SK-N-SH treated with all-trans-retinoic acid at 6 μM for 48 hours (cell line): ENCODE measurements around the gene IL22RA2.

Source experiments
- CSDC2 ChIP-seq: fragments of 250-450 bp; sonication (Bioruptor Pico); IDR thresholded peaks from 2 replicates; pipeline ENCODE4 v1.5.0; 2020; ENCODE audit warnings: mild to moderate bottlenecking, moderate library complexity
- PATZ1 ChIP-seq: fragments of 250-450 bp; sonication (Bioruptor Pico); IDR thresholded peaks from 2 replicates; pipeline ENCODE4 v1.8.0; 2020; ENCODE audit warnings: mild to moderate bottlenecking, moderate library complexity, borderline replicate concordance
- PPARA ChIP-seq: fragments of 250-450 bp; sonication (Bioruptor Pico); IDR thresholded peaks from 2 replicates; pipeline ENCODE4 v1.5.0; 2020; ENCODE audit warnings: mild to moderate bottlenecking, borderline replicate concordance
- RARB ChIP-seq: fragments of 250-450 bp; sonication (Bioruptor Pico); IDR thresholded peaks from 2 replicates; pipeline ENCODE4 v1.8.0; 2021; ENCODE audit warnings: mild to moderate bottlenecking, moderate library complexity

DNA sequence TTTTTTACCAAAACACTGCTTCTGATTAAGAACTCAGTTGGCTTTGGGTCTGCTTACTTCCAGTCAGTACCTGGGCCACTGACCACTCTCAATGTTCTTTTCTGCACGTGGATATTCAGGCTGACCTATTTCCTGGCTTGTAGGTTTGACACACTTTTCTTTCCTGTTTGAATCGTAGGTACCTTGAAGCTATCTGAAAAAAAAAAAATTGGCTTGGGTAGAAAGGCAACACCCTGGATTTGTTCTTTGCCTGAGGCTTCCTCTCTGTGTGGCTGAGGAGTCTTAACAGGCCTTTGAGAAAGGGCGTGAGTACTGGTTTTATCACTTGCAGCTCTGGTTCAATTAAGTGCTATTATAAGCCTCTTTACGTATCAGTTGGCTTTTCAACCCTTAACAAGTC is 68.1 kb downstream of the IL22RA2 start:
- no peak for TF ChIP-seq PPARA (CRISPR knock-in tag)
- no peak for TF ChIP-seq CSDC2 (CRISPR knock-in tag)
- TF ChIP-seq RARB = no peak
- TF ChIP-seq PATZ1 (CRISPR knock-in tag) = no peak
